Caco-2 (cell line): ENCODE measurements around the gene UBE2R2. TPM values are rescaled to one million over a fixed set of nuclear protein-coding genes. Genes with fewer than 3 reads are reported as not detected.
A peak's percentile ranks its signal among the peaks of the same experiment; 100 is the strongest.
"Not testable (repeated sequence)": the region's sequence is repeated elsewhere in the genome, so short reads cannot be mapped to it uniquely, and the experiment has no call there.

Experiments used
- BruUV-seq: library from RNA; stranded (reverse); fragments of 400-500 nt; replicated peaks from 2 replicates; lab custom pipeline; 2021; lab: Mats Ljungman, UMichigan
- CTCF ChIA-PET: fragments of 300-600 bp; sonication (Branson Sonifier 250); formaldehyde crosslinking; loops from one replicate; lab custom pipeline; 2022; ENCODE audit warnings: antibody characterized with exemption; lab: Charles Lee
- POLR2A ChIA-PET: fragments of 300-600 bp; sonication (Branson Sonifier 250); formaldehyde crosslinking; loops from one replicate; lab custom pipeline; 2022; ENCODE audit warnings: antibody characterized with exemption; lab: Charles Lee
- DNase-seq, 2 experiments: peaks; one replicate each; pipeline versions ENCODE4 v3.0.0 to v3.0.0-alpha.2; 2020 to 2022
- H3K27me3 ChIP-seq: replicated peaks from 2 replicates; pipeline ENCODE4 v1.6.0; 2011; ENCODE audit warnings: low read length; ENCODE audit not compliant: control insufficient read depth, insufficient read depth
- H3K36me3 ChIP-seq: 2 replicates; pipeline ENCODE4 v1.5.1; 2011; ENCODE audit warnings: low read length; ENCODE audit not compliant: control insufficient read depth, insufficient read depth
- H3K4me1 ChIP-seq: fragments of 250-450 bp; sonication (Bioruptor Pico); 2 replicates; pipeline ENCODE4 v1.5.1; 2020; ENCODE audit warnings: mild to moderate bottlenecking
- H3K4me3 ChIP-seq: 2 replicates; pipeline ENCODE4 v1.5.1; 2011; ENCODE audit warnings: low read depth, mild to moderate bottlenecking, control low read depth, low read length
- H3K9me3 ChIP-seq: fragments of 250-450 bp; sonication (Bioruptor Pico); 2 replicates; pipeline ENCODE4 v1.5.1; 2020; ENCODE audit warnings: mild to moderate bottlenecking, moderate library complexity
- H3K27ac Mint-ChIP-seq: one replicate; pipeline ENCODE4 v1.8.0; 2022; ENCODE audit warnings: mixed read lengths; ENCODE audit not compliant: unreplicated experiment
- H3K27me3 Mint-ChIP-seq: one replicate; pipeline ENCODE4 v1.8.0; 2022; ENCODE audit warnings: mixed read lengths; ENCODE audit not compliant: insufficient read depth, unreplicated experiment
- H3K36me3 Mint-ChIP-seq: one replicate; pipeline ENCODE4 v1.8.0; 2022; ENCODE audit warnings: mild to moderate bottlenecking, mixed read lengths; ENCODE audit not compliant: insufficient read depth, unreplicated experiment
- H3K4me1 Mint-ChIP-seq: one replicate; pipeline ENCODE4 v1.8.0; 2022; ENCODE audit warnings: low read depth, mixed read lengths; ENCODE audit not compliant: unreplicated experiment
- H3K4me3 Mint-ChIP-seq: one replicate; pipeline ENCODE4 v1.8.0; 2022; ENCODE audit warnings: mild to moderate bottlenecking, moderate library complexity, mixed read lengths; ENCODE audit not compliant: unreplicated experiment
- H3K9me3 Mint-ChIP-seq: one replicate; pipeline ENCODE4 v1.8.0; 2022; ENCODE audit warnings: mixed read lengths; ENCODE audit not compliant: unreplicated experiment
- CTCF ChIP-seq, 2 experiments: fragments of 200-600 bp in 1 of 2; IDR thresholded peaks; 1 replicate in 1 of 2; 2 replicates in 1 of 2; pipeline versions ENCODE4 v1.5.1 to v1.8.0; 2011 to 2022; ENCODE audit warnings: antibody characterized with exemption in 1 of 2, control low read depth in 1 of 2, inconsistent platforms in 1 of 2, low read depth in 1 of 2, low read length in 1 of 2, mild to moderate bottlenecking in 1 of 2, moderate library complexity in 1 of 2; ENCODE audit not compliant: insufficient read depth in 1 of 2, severe bottlenecking in 1 of 2, unreplicated experiment in 1 of 2
- intact Hi-C: fragments of 100-400 bp; cut with micrococcal nuclease; formaldehyde crosslinking; loops from one replicate; pipeline ENCODE4 v1.10.0; 2022; ENCODE audit not compliant: unreplicated experiment
- total RNA-seq: library from RNA; stranded (reverse); gene quantifications from 2 replicates; pipeline ENCODE4 v1.2.3, GENCODE V29; 2022

UBE2R2 gene
- total RNA-seq, 1 experiment from 2014 or later = 52.3 TPM

GRCh38 chr9:33818847-33819500, 2.0 kb downstream of the UBE2R2 start:
- Mint-ChIP-seq H3K27ac (peak overlapping the region; percentile 83), H3K9me3 (no peaks in the 10 kb centered on the region), H3K36me3 (peaks cover 23% of the 10 kb centered on the region), H3K4me1 (peaks cover 20% of the 10 kb centered on the region), H3K27me3 (no peaks in the 10 kb centered on the region), H3K4me3 (peak overlapping the region; percentile 90)
- peaks cover 31% of the 10 kb centered on the region for H3K4me1 ChIP-seq
- H3K36me3 ChIP-seq = no peaks in the 10 kb centered on the region
- no peaks in the 10 kb centered on the region for H3K9me3 ChIP-seq
- no peaks in the 10 kb centered on the region for H3K27me3 ChIP-seq
- DNase-seq = no peak
- intact Hi-C loops = loop anchor here (5.0 to 10.0 kb wide), 2 partner anchors 106 to 253 kb away; no protein-coding TSS in a partner anchor
- no peak for TF ChIP-seq CTCF (IDR thresholded peaks at IDR 0.05; ENCODE audit: insufficient read depth in 1 of 2, low read depth in 1 of 2, low read length in 1 of 2, severe bottlenecking in 1 of 2, unreplicated experiment in 1 of 2)
- H3K4me3 ChIP-seq = peak overlapping the region; percentile 89
- CTCF ChIA-PET = interaction anchor here (0.7 kb wide), 1 partner anchor 13 kb away, joined by 4 read pairs; no protein-coding TSS in a partner anchor
- no TSS peak for BruUV-seq
- POLR2A ChIA-PET = interaction anchor here (0.5 kb wide), 1 partner anchor 229 kb away, joined by 6 read pairs; no protein-coding TSS in a partner anchor

GRCh38 chr9:33820231-33820745, 3.3 kb downstream of the UBE2R2 start:
- intact Hi-C loops = no loop called here
- POLR2A ChIA-PET = no interaction called here
- H3K4me3 ChIP-seq = no peak overlapping the region

GRCh38 chr9:33823801-33824200, 6.8 kb downstream of the UBE2R2 start:
- Histone ChIP-seq H3K36me3 (no peaks in the 10 kb centered on the region), H3K4me3 (no peak overlapping the region), H3K4me1 (peaks cover 9% of the 10 kb centered on the region), H3K27me3 (no peaks in the 10 kb centered on the region), H3K9me3 (no peaks in the 10 kb centered on the region; the same call in 1 of the 2 replicates)
- Mint-ChIP-seq H3K9me3 (no peaks in the 10 kb centered on the region), H3K4me1 (peaks cover 17% of the 10 kb centered on the region), H3K4me3 (no peak overlapping the region), H3K27me3 (no peaks in the 10 kb centered on the region), H3K36me3 (peaks cover 24% of the 10 kb centered on the region), H3K27ac (no peak overlapping the region)
- intact Hi-C loops = no loop called here
- CTCF ChIA-PET = interaction anchor here (1.1 kb wide), 1 partner anchor 28 kb away, joined by 3 read pairs; no protein-coding TSS in a partner anchor
- TF ChIP-seq CTCF (IDR thresholded peaks at IDR 0.05; ENCODE audit: insufficient read depth in 1 of 2, low read depth in 1 of 2, low read length in 1 of 2, severe bottlenecking in 1 of 2, unreplicated experiment in 1 of 2) = no peak
- DNase-seq = no peak
- BruUV-seq = no TSS peak
- POLR2A ChIA-PET = no interaction called here

More at GRCh38 chr9:33820231-33820745, 3.3 kb downstream of the UBE2R2 start:
- Histone ChIP-seq H3K4me1 (peaks cover 21% of the 10 kb centered on the region), H3K36me3 (no peaks in the 10 kb centered on the region), H3K9me3 (no peaks in the 10 kb centered on the region), H3K27me3 (no peaks in the 10 kb centered on the region)
- BruUV-seq = no TSS peak
- peaks cover 25% of the 10 kb centered on the region for H3K36me3 Mint-ChIP-seq
- H3K4me3 Mint-ChIP-seq = peak overlapping the region; percentile 90
- H3K27ac Mint-ChIP-seq = no peak overlapping the region
- H3K9me3 Mint-ChIP-seq = no peaks in the 10 kb centered on the region
- H3K27me3 Mint-ChIP-seq = no peaks in the 10 kb centered on the region
- no peak for TF ChIP-seq CTCF (IDR thresholded peaks at IDR 0.05; ENCODE audit: insufficient read depth in 1 of 2, low read depth in 1 of 2, low read length in 1 of 2, severe bottlenecking in 1 of 2, unreplicated experiment in 1 of 2)
- CTCF ChIA-PET = no interaction called here
- H3K4me1 Mint-ChIP-seq = peaks cover 20% of the 10 kb centered on the region
- DNase-seq = no peak

GRCh38 chr9:33827285-33827684, 10.3 kb downstream of the UBE2R2 start:
- H3K4me3 ChIP-seq, H3K9me3 Mint-ChIP-seq, H3K4me3 Mint-ChIP-seq, H3K27ac Mint-ChIP-seq, CTCF ChIA-PET, H3K4me1 Mint-ChIP-seq, BruUV-seq, H3K9me3 ChIP-seq, H3K27me3 ChIP-seq, H3K4me1 ChIP-seq, POLR2A ChIA-PET, H3K27me3 Mint-ChIP-seq, intact Hi-C loops, DNase-seq, H3K36me3 ChIP-seq: not testable (repeated sequence)
- H3K36me3 Mint-ChIP-seq = peaks cover 21% of the 10 kb centered on the region
